Upper lobe of right lung (tissue), 1 donor: Measurements from ENCODE around the gene LILRB2. TPM values are rescaled to one million over a fixed set of nuclear protein-coding genes. Genes with fewer than 3 reads are reported as not detected.

ENCODE experiments used
- ATAC-seq: fragments of 200-7000 bp; cut with Tn5 transposase; one replicate; pipeline ENCODE4 v1.9.1; 2020; ENCODE audit warnings: mild to moderate bottlenecking, moderate library complexity
- DNase-seq: peaks from one replicate; pipeline ENCODE4 v3.0.0-alpha.2; 2020
- H3K27ac ChIP-seq: fragments of 200-600 bp; one replicate; pipeline ENCODE4 v1.8.0; 2022
- H3K27me3 ChIP-seq: fragments of 200-600 bp; one replicate; pipeline ENCODE4 v1.8.0; 2022; ENCODE audit warnings: mild to moderate bottlenecking
- H3K36me3 ChIP-seq: fragments of 200-600 bp; one replicate; pipeline ENCODE4 v1.8.0; 2022
- H3K4me1 ChIP-seq: fragments of 200-600 bp; one replicate; pipeline ENCODE4 v1.8.0; 2022
- H3K4me3 ChIP-seq: fragments of 200-600 bp; one replicate; pipeline ENCODE4 v1.8.0; 2022; ENCODE audit warnings: mild to moderate bottlenecking
- H3K9me3 ChIP-seq: fragments of 200-600 bp; one replicate; pipeline ENCODE4 v1.8.0; 2022
- intact Hi-C: fragments of 100-400 bp; cut with DNase I; formaldehyde crosslinking; loops from one replicate; pipeline ENCODE4 v1.11.0; 2022
- total RNA-seq: library from RNA; stranded (reverse); fragmentation: NEBNext Ultra II Directional; extraction: Animal tissue kit (Norgen Biotek cat#: 25700); gene quantifications from one replicate; pipeline ENCODE4 v1.2.1, GENCODE V29; 2021
- TF ChIP-seq, protein P1 (sequence below): fragments of 200-600 bp; IDR thresholded peaks from one replicate; pipeline ENCODE4 v1.8.0; 2022; ENCODE audit warnings: antibody characterized with exemption
- donor health status: DM: no; HTN: yes; CAD: no; lungs with severe emphysema.

The LILRB2 gene
- total RNA-seq, 1 donor from 2014 or later: 18.8 TPM

GRCh38 chr19:54255105-54255775 is 25.7 kb downstream of the LILRB2 start:
- DNase-seq (no peak), ATAC-seq (no peak)
- H3K4me1 ChIP-seq: no peaks in the 10 kb centered on the region
- H3K4me3 ChIP-seq: no peak overlapping the region
- H3K27ac ChIP-seq: no peak overlapping the region
- H3K27me3 ChIP-seq: peaks cover 29% of the 10 kb centered on the region
- H3K36me3 ChIP-seq: no peaks in the 10 kb centered on the region
- no peaks in the 10 kb centered on the region for H3K9me3 ChIP-seq
- intact Hi-C loops: no loop called here
- TF ChIP-seq, protein P1, sequence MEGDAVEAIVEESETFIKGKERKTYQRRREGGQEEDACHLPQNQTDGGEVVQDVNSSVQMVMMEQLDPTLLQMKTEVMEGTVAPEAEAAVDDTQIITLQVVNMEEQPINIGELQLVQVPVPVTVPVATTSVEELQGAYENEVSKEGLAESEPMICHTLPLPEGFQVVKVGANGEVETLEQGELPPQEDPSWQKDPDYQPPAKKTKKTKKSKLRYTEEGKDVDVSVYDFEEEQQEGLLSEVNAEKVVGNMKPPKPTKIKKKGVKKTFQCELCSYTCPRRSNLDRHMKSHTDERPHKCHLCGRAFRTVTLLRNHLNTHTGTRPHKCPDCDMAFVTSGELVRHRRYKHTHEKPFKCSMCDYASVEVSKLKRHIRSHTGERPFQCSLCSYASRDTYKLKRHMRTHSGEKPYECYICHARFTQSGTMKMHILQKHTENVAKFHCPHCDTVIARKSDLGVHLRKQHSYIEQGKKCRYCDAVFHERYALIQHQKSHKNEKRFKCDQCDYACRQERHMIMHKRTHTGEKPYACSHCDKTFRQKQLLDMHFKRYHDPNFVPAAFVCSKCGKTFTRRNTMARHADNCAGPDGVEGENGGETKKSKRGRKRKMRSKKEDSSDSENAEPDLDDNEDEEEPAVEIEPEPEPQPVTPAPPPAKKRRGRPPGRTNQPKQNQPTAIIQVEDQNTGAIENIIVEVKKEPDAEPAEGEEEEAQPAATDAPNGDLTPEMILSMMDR: no peak

DNA sequence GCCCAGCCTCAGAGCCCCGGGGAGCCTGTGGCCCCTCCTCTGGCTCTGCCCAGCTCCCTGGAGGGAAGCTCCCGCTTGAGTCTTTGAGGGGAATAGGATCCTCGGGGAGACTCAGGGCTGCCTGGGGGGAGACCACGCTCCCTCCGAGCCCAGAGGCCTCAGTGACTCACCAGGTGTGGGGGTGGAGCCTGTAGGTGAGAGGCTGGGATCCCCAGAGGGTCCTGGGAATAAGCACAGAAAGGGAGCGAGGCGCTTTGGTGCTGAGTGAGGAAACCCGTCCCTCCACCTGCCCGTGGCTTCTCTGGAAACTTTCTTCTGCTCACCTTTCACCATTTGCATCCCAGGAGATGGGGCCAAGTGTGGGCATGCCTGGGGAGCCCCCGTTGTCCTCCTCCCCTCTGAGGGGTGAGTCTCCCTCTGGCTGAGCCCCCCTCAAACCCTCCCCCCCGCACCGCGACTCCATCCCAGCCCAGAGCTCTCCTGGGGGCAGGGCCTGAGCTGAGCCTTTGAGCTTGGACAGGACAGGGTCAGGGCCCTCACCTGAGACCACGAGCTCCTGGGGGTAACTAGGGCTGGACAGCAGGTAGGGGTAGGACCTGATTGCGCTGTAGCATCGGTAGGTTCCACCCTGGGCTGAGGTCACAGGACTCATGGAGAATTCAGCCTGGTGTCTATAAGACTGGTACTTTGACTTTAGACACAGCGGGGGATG is 26.6 kb downstream of the LILRB2 start:
- no peaks in the 10 kb centered on the region for H3K36me3 ChIP-seq
- intact Hi-C loops: no loop called here
- no peaks in the 10 kb centered on the region for H3K9me3 ChIP-seq
- DNase-seq: no peak
- no peak overlapping the region for H3K4me3 ChIP-seq
- H3K4me1 ChIP-seq: no peaks in the 10 kb centered on the region
- peaks cover 29% of the 10 kb centered on the region for H3K27me3 ChIP-seq
- no peak for ATAC-seq
- TF ChIP-seq, protein P1: no peak
- H3K27ac ChIP-seq: no peak overlapping the region

DNA sequence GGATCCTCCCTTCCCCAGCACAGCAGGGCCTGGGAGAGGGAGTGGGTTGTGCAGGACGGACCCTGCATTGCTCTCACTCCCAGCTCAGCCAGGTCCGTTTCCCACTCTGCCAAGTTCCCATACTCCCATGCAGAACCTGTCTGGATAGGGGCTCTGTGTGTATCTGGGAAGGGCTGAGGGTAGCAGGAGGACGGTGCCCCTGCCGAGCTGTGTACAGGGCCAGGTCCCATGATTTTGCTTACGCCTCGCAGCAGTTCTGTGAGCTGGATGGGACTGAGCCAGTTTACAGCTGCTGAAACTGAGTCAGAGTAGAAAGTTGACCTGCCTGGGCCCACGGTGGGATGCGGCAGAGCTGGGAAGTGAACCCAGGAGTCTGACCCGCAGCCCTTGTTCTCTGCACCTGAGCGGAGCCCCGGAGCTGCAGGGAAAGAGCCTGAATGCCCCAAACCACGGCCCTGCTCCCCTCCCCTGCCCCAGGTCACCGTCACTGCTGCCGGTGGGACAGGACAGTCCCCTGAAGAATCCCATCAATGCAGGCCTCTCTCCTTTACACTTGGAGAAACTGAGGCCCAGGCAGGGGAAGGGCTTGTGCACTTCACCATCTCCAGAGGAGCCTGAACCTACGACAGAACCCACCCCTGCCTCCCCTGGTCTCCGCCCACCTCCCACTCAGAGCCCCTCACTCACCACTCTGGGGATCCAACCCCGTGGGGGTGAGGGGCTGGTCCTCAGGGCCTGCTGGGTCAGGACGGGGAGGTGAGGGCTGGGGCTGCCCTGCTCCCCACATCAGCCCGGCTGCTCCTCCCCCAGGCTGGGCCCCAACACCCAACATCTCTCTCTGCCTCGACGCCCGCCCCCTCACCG is 27.3 kb downstream of the LILRB2 start:
- no peak for DNase-seq
- Histone ChIP-seq H3K27ac (no peak overlapping the region), H3K36me3 (no peaks in the 10 kb centered on the region), H3K4me3 (no peak overlapping the region), H3K27me3 (peaks cover 29% of the 10 kb centered on the region), H3K4me1 (no peaks in the 10 kb centered on the region), H3K9me3 (no peaks in the 10 kb centered on the region)
- TF ChIP-seq, protein P1: no peak
- intact Hi-C loops: no loop called here
- ATAC-seq: no peak

DNA sequence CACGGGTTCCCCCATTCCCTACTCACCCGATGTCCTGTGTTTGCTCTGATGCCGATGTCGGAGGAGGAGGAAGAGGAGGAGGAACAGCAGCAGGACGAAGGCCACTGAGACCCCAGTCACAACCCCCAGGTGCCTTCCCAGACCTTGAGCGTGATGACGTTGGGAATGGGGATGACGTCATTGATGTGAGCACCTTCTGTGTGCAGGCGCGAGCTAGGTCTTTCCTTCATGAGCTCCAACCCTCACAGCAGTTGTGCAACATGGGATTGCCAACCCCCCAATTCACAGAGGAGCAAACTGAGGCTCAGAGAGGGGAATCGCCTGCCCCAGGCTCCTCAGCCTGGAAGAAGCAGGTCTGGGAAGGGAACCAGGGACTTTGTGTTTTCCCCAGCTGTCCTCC is 28.1 kb downstream of the LILRB2 start:
- TF ChIP-seq, protein P1: no peak
- intact Hi-C loops: no loop called here
- Histone ChIP-seq H3K27ac (no peak overlapping the region), H3K27me3 (peaks cover 29% of the 10 kb centered on the region), H3K4me3 (no peak overlapping the region), H3K36me3 (no peaks in the 10 kb centered on the region), H3K9me3 (no peaks in the 10 kb centered on the region), H3K4me1 (no peaks in the 10 kb centered on the region)
- DNase-seq: no peak
- no peak for ATAC-seq

GRCh38 chr19:54252243-54252642 is 28.7 kb downstream of the LILRB2 start:
- DNase-seq (no peak), ATAC-seq (no peak)
- no peaks in the 10 kb centered on the region for H3K36me3 ChIP-seq
- TF ChIP-seq, protein P1: no peak
- no peak overlapping the region for H3K27ac ChIP-seq
- no peaks in the 10 kb centered on the region for H3K4me1 ChIP-seq
- peaks cover 29% of the 10 kb centered on the region for H3K27me3 ChIP-seq
- no peak overlapping the region for H3K4me3 ChIP-seq
- H3K9me3 ChIP-seq: no peaks in the 10 kb centered on the region
- intact Hi-C loops: no loop called here
